Measurements from ENCODE around the gene CHD5. TPM values are rescaled to one million over a fixed set of nuclear protein-coding genes. Genes with fewer than 3 reads are reported as not detected.

The CHD5 gene
- total and polyA plus RNA-seq, 2 experiments from 2014 or later = 0.10 to 0.11 TPM

DNA sequence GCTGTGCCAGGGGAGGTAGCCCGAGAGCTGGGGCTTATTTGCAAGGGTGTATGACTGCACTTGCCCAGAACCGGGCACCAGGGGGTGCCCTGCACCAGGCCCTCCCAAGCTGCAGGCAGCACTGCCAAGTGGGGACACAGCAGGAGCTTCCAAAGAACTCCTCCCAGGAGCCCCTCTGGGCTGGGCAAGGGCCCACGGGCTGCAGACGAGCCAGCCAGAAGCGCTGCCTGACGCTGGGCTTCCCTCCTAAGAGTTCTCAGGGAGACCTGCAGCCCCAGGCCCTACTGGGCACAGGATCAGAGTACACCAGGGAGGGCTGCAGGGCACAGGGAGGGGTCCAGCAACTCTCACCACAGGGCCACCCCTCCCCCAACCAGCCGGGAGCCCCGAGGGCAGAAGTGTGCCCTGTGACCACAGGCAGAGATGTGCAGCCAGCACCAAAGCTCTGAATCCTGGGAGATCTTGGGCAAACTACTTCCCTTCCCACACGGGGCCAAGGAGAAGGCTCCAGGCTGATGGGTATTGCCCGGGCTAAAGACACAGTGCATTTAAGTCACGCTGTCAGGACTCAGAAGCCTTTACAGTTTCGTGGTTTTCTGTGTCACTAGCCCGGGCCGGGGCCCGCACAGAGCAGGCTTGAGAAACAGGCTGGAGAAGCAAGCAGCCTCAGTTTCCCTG, 71.0 kb downstream of the CHD5 start:
- WGBS, 2 experiments (ENCODE audit: low coverage in 1 of 2, low lambda C conversion rate in 2 of 2, missing lambda C conversion rate in 2 of 2) = 22 to 44% methylated on average over 14 to 15 of the region's 15 CpGs
- peak; percentile 73 for DNase-seq
- H3K9ac ChIP-seq = no peak overlapping the region

DNA sequence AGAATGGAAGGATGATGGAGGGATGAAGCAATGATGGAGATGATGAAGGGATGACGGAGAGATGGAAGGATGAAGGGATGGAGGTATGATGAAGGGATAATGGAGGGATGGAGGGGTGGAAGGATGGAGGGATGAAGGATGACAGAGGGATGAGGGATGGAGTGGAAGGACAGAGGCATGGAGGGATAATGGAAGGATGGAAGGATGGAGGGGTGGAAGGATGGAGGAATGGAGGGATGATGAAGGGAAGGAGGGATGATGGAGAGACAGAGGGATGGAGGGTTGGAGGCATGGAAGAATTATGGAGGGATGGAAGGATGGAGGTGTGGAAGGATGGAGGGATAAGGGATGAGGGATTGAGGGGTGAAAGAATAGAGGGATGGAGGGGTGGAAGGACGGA, 71.6 kb downstream of the CHD5 start:
- no peak for DNase-seq
- no peaks in the 10 kb centered on the region for H3K36me3 ChIP-seq (ENCODE audit: low read depth)
- TF ChIP-seq EZH2phosphoT487 (IDR thresholded peaks at IDR 0.05; ENCODE audit: insufficient read depth, low read depth) (no peak), EZH2 (IDR thresholded peaks at IDR 0.05; ENCODE audit: insufficient read depth, poor library complexity, severe bottlenecking) (no peak)
- no peaks in the 10 kb centered on the region for H3K79me2 ChIP-seq (ENCODE audit: insufficient read depth)
- H4K20me1 ChIP-seq (ENCODE audit: insufficient read depth) = no peaks in the 10 kb centered on the region
- 0 out of 2 replicates have a peak, but pooled peaks cover 4% of the 10 kb centered on the region for H3K27me3 ChIP-seq (replicated peaks; ENCODE audit: insufficient read depth)
- H3K4me3 ChIP-seq = no peak overlapping the region
- H3K9me2 ChIP-seq (ENCODE audit: insufficient read depth) = no peaks in the 10 kb centered on the region
- H3K27ac ChIP-seq = no peak overlapping the region
- no peak overlapping the region for H3K4me2 ChIP-seq (ENCODE audit: unreplicated experiment)
- H2AFZ ChIP-seq = no peak overlapping the region
- H3K9ac ChIP-seq = no peak overlapping the region
- H3K9me3 ChIP-seq (ENCODE audit: low read depth) = no peaks in the 10 kb centered on the region
- in situ Hi-C loops (cut with MboI) = no loop called here
- no peaks in the 10 kb centered on the region for H3K4me1 ChIP-seq (ENCODE audit: insufficient read depth)
- WGBS, 2 experiments (ENCODE audit: low coverage in 1 of 2, low lambda C conversion rate in 2 of 2, missing lambda C conversion rate in 2 of 2) = 21 to 42% methylated on average over 2 of the region's 2 CpGs
- H3F3A ChIP-seq (ENCODE audit: insufficient read depth) = no peaks in the 10 kb centered on the region

More for the DNA sequence above, 71.0 kb downstream of the CHD5 start:
- H3K9me2 ChIP-seq (ENCODE audit: insufficient read depth) = no peaks in the 10 kb centered on the region
- H3K4me2 ChIP-seq (ENCODE audit: unreplicated experiment) = no peak overlapping the region
- H3K36me3 ChIP-seq (ENCODE audit: low read depth) = no peaks in the 10 kb centered on the region
- H2AFZ ChIP-seq = no peak overlapping the region
- H3K27me3 ChIP-seq (replicated peaks; ENCODE audit: insufficient read depth) = 0 out of 2 replicates have a peak, but pooled peaks cover 4% of the 10 kb centered on the region
- H3K27ac ChIP-seq = no peak overlapping the region
- H3F3A ChIP-seq (ENCODE audit: insufficient read depth) = no peaks in the 10 kb centered on the region
- H3K4me3 ChIP-seq = no peak overlapping the region
- no peaks in the 10 kb centered on the region for H3K9me3 ChIP-seq (ENCODE audit: low read depth)
- TF ChIP-seq EZH2 (IDR thresholded peaks at IDR 0.05; ENCODE audit: insufficient read depth, poor library complexity, severe bottlenecking) = no peak
- TF ChIP-seq EZH2phosphoT487 (IDR thresholded peaks at IDR 0.05; ENCODE audit: insufficient read depth, low read depth) = no peak
- no peaks in the 10 kb centered on the region for H3K4me1 ChIP-seq (ENCODE audit: insufficient read depth)
- no peaks in the 10 kb centered on the region for H4K20me1 ChIP-seq (ENCODE audit: insufficient read depth)
- H3K79me2 ChIP-seq (ENCODE audit: insufficient read depth) = no peaks in the 10 kb centered on the region
- in situ Hi-C loops (cut with MboI) = no loop called here

DNA sequence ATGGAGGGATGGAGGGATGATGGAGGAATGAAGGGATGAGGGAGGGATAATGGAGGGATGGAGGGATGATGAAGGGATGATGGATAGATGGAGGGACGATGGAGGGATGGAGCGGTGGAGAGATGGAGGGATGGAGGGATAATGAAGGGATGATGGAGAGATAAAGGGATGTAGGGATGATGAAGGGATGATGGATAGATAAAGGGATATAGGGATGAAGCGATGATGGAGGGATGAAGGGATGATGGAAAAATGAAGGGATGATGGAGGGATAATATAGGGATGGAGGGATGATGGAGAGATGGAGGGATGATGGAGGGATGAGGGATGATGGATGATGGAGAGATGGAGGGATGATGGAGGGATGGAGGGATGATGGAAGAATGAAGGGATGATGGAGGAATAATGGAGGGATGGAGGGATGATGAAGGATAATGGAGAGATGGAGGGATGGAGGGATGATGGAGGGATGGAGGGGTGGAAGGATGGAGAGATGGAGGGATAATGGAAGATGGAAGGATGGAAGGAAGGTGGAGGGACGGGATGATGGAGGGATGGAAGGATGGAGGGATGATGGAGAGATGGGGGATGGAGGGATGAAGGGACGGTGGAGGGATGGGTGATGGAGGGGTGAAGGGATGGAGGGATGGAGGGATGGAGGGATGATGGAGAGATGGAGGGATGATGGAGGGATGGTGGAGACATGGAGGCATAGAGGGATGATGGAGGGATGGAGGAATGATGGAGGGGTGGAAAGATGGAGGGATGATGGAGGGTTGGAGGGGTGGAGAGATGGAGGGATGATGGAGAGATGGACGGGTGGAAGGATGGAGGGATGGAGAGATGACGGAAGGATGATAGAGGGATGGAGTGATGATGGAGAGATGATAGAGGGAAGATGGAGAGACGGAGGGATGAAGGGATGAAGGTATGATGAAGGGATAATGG, 72.4 kb downstream of the CHD5 start:
- Histone ChIP-seq H3F3A (ENCODE audit: insufficient read depth) (no peaks in the 10 kb centered on the region), H3K9me3 (ENCODE audit: low read depth) (no peaks in the 10 kb centered on the region), H3K27ac (no peak overlapping the region), H3K4me2 (ENCODE audit: unreplicated experiment) (no peak overlapping the region), H3K36me3 (ENCODE audit: low read depth) (no peaks in the 10 kb centered on the region), H3K27me3 (replicated peaks; ENCODE audit: insufficient read depth) (0 out of 2 replicates have a peak, but pooled peaks cover 8% of the 10 kb centered on the region), H3K4me3 (no peak overlapping the region), H2AFZ (no peak overlapping the region), H3K79me2 (ENCODE audit: insufficient read depth) (no peaks in the 10 kb centered on the region), H3K9me2 (ENCODE audit: insufficient read depth) (no peaks in the 10 kb centered on the region), H3K9ac (no peak overlapping the region), H3K4me1 (ENCODE audit: insufficient read depth) (no peaks in the 10 kb centered on the region), H4K20me1 (ENCODE audit: insufficient read depth) (no peaks in the 10 kb centered on the region)
- DNase-seq = no peak
- WGBS, 2 experiments (ENCODE audit: low coverage in 1 of 2, low lambda C conversion rate in 2 of 2, missing lambda C conversion rate in 2 of 2) = 71 to 86% methylated on average over 6 to 8 of the region's 8 CpGs
- no peak for TF ChIP-seq EZH2phosphoT487 (IDR thresholded peaks at IDR 0.05; ENCODE audit: insufficient read depth, low read depth)
- TF ChIP-seq EZH2 (IDR thresholded peaks at IDR 0.05; ENCODE audit: insufficient read depth, poor library complexity, severe bottlenecking) = no peak
- in situ Hi-C loops (cut with MboI) = no loop called here

DNA sequence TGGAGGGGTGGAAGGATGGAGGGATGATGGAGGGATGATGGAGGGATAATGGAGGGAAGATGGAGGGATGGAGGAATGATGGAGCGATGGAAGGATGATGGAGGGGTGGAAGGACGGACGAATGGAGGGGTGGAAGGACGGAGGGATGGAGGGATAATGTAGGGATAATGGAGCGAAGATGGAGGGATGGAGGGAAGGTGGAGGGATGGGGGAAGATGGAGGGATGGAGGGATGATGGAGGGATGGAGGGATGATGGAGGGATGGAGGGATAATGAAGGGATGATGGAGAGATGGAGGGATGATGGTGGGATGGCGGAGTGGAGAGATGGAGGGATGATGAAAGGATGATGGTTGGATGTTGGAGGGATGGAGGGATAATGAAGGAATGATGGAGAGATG, 73.1 kb downstream of the CHD5 start:
- TF ChIP-seq EZH2phosphoT487 (IDR thresholded peaks at IDR 0.05; ENCODE audit: insufficient read depth, low read depth) = no peak
- TF ChIP-seq EZH2 (IDR thresholded peaks at IDR 0.05; ENCODE audit: insufficient read depth, poor library complexity, severe bottlenecking) = no peak
- WGBS, 2 experiments (ENCODE audit: low coverage in 1 of 2, low lambda C conversion rate in 2 of 2, missing lambda C conversion rate in 2 of 2) = 67 to 83% methylated on average over 4 to 6 of the region's 6 CpGs
- H3K27ac ChIP-seq = no peak overlapping the region
- no peak overlapping the region for H3K4me3 ChIP-seq
- H3K9ac ChIP-seq = no peak overlapping the region
- no peaks in the 10 kb centered on the region for H3K4me1 ChIP-seq (ENCODE audit: insufficient read depth)
- H3F3A ChIP-seq (ENCODE audit: insufficient read depth) = no peaks in the 10 kb centered on the region
- in situ Hi-C loops (cut with MboI) = no loop called here
- H3K79me2 ChIP-seq (ENCODE audit: insufficient read depth) = no peaks in the 10 kb centered on the region
- 0 out of 2 replicates have a peak, but pooled peaks cover 8% of the 10 kb centered on the region for H3K27me3 ChIP-seq (replicated peaks; ENCODE audit: insufficient read depth)
- H3K9me2 ChIP-seq (ENCODE audit: insufficient read depth) = no peaks in the 10 kb centered on the region
- no peaks in the 10 kb centered on the region for H3K36me3 ChIP-seq (ENCODE audit: low read depth)
- no peak for DNase-seq
- no peaks in the 10 kb centered on the region for H4K20me1 ChIP-seq (ENCODE audit: insufficient read depth)
- no peak overlapping the region for H2AFZ ChIP-seq
- H3K9me3 ChIP-seq (ENCODE audit: low read depth) = no peaks in the 10 kb centered on the region
- no peak overlapping the region for H3K4me2 ChIP-seq (ENCODE audit: unreplicated experiment)

All from GM23248 (cell line).